AG09319 (cell line): Measurements from ENCODE around the gene APOC4.

Experiments used
- DNase-seq: peaks from one replicate; pipeline ENCODE4 v3.0.0-alpha.2; 2010; ENCODE audit warnings: low read depth; ENCODE audit errors: extremely low read depth
- CTCF ChIP-seq: IDR thresholded peaks from 2 replicates; pipeline ENCODE4 v1.5.1; 2011; ENCODE audit warnings: low read depth, mild to moderate bottlenecking, inconsistent platforms, low read length, moderate library complexity

The APOC4 gene

GRCh38 chr19:44954649-44955504, 12.8 kb downstream of the APOC4 start, which contains the start of gene CLPTM1:
TSS of gene CLPTM1 (plus strand) at chr19:44955380. CDS start at chr19:44955396, 16 bp downstream.
- no peak for TF ChIP-seq CTCF
- peak; percentile 89 for DNase-seq

GRCh38 chr19:44955505-44956439, 13.7 kb downstream of the APOC4 start:
- DNase-seq = no peak
- TF ChIP-seq CTCF = no peak

GRCh38 chr19:44957526-44957925, 15.5 kb downstream of the APOC4 start:
- no peak for TF ChIP-seq CTCF
- no peak for DNase-seq

GRCh38 chr19:44958090-44958489, 16.1 kb downstream of the APOC4 start:
- DNase-seq = no peak
- no peak for TF ChIP-seq CTCF

GRCh38 chr19:44959691-44960090, 17.7 kb downstream of the APOC4 start:
- no peak for TF ChIP-seq CTCF
- no peak for DNase-seq

GRCh38 chr19:44960906-44961728, 19.1 kb downstream of the APOC4 start:
- no peak for DNase-seq
- no peak for TF ChIP-seq CTCF
